Suprapubic skin (tissue), 4 donors: ENCODE data around the gene CCDC150. TPM values are rescaled to one million over a fixed set of nuclear protein-coding genes. Genes with fewer than 3 reads are reported as not detected.
"Not testable (repeated sequence)": the region's sequence is repeated elsewhere in the genome, so short reads cannot be mapped to it uniquely, and the experiment has no call there.

Experiments
- DNase-seq, 2 donors: peaks; one replicate each; pipeline ENCODE4 v3.0.0-alpha.2; 2019; ENCODE audit warnings: low spot score in 2 of 2
- H3K27ac ChIP-seq: fragments of 200-600 bp; sonication (generic); one replicate; pipeline ENCODE4 v1.5.1; 2019
- H3K27me3 ChIP-seq: fragments of 200-600 bp; sonication (generic); one replicate; pipeline ENCODE4 v1.5.1; 2019
- H3K36me3 ChIP-seq: fragments of 200-600 bp; sonication (generic); one replicate; pipeline ENCODE4 v1.5.1; 2019
- H3K4me1 ChIP-seq: fragments of 200-600 bp; sonication (generic); one replicate; pipeline ENCODE4 v1.5.1; 2019
- H3K4me3 ChIP-seq: fragments of 200-600 bp; sonication (generic); one replicate; pipeline ENCODE4 v1.5.1; 2019; ENCODE audit warnings: mild to moderate bottlenecking
- H3K9me3 ChIP-seq: fragments of 200-600 bp; sonication (generic); one replicate; pipeline ENCODE4 v1.5.1; 2019
- CTCF ChIP-seq, 2 donors: fragments of 200-600 bp in 1 of 2; fragments of 450-650 bp in 1 of 2; sonication (generic) in 1 of 2; IDR thresholded peaks; one replicate each; pipeline ENCODE4 v1.5.1; 2016 to 2019; ENCODE audit warnings: antibody characterized with exemption in 2 of 2, mild to moderate bottlenecking in 1 of 2, moderate library complexity in 1 of 2
- EP300 ChIP-seq: sonication (generic); formaldehyde crosslinking; IDR thresholded peaks from one replicate; pipeline ENCODE4 v1.6.1; 2017; ENCODE audit warnings: antibody characterized with exemption
- POLR2A ChIP-seq, 2 donors: fragments of 450-650 bp; IDR thresholded peaks; one replicate each; pipeline ENCODE4 v1.6.1; 2017; ENCODE audit warnings: antibody characterized with exemption in 2 of 2, mild to moderate bottlenecking in 2 of 2, moderate library complexity in 2 of 2
- POLR2AphosphoS5 ChIP-seq, 3 donors: sonication (generic); formaldehyde crosslinking; IDR thresholded peaks; one replicate each; pipeline ENCODE4 v1.6.1; 2017; ENCODE audit warnings: antibody characterized with exemption in 3 of 3
- WGBS: methylation state at CpG from one replicate; pipeline ENCODE4 v1.1.5; 2018; 5-methylcytosine and 5-hydroxymethylcytosine counted together
- total RNA-seq, 4 donors: library from RNA; depleted of rRNA; stranded (reverse); fragments of >200 nt; gene quantifications; one replicate each; pipeline ENCODE4 v1.1.0, GENCODE V29; 2016

The CCDC150 gene
- total RNA-seq, 4 donors from 2014 or later = 2.0 to 6.7 (median 3.1) TPM

- peak in 1 of 2 donors; percentile 64 for DNase-seq
- Histone ChIP-seq H3K27ac (no peak overlapping the region), H3K27me3 (peaks cover under 1% of the 10 kb centered on the region), H3K4me1 (peaks cover 9% of the 10 kb centered on the region), H3K9me3 (no peaks in the 10 kb centered on the region), H3K36me3 (no peaks in the 10 kb centered on the region), H3K4me3 (no peak overlapping the region)
- WGBS = 49% methylated on average over 13 of the region's 13 CpGs
- TF ChIP-seq POLR2AphosphoS5 (IDR thresholded peaks at IDR 0.05) = no peak
- no peak for TF ChIP-seq POLR2A (IDR thresholded peaks at IDR 0.05)
- TF ChIP-seq EP300 = no peak
- TF ChIP-seq CTCF (IDR thresholded peaks at IDR 0.05) = no peak
Measured at GRCh38 chr2:196601430-196602306, 37.8 kb upstream of the CCDC150 start.

DNA sequence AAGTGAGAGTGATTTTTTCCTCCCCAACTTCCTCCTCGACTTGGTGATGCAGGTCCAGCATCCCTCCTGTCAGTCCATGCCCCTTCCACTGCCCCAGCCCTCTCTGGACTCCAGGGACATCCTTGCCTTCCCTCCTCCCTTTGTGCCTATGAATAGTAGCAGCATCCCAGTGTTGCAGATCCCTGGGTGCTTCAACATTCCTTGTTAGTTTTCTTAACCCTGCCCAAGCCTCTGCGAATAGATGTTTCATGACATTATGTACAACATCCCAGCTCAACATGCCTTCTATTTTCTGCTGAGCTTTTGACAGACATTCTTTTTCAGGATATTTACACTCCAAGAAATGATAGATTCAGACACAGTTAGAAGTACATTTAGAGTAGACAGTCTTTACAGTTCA lies 35.3 kb upstream of the CCDC150 start:
- no peak for DNase-seq
- 87% methylated on average over 2 of the region's 2 CpGs for WGBS
- H3K27me3 ChIP-seq = no peaks in the 10 kb centered on the region
- peaks cover 9% of the 10 kb centered on the region for H3K4me1 ChIP-seq
- H3K9me3 ChIP-seq = no peaks in the 10 kb centered on the region
- no peaks in the 10 kb centered on the region for H3K36me3 ChIP-seq
- TF ChIP-seq CTCF (IDR thresholded peaks at IDR 0.05) (no peak), POLR2AphosphoS5 (IDR thresholded peaks at IDR 0.05) (no peak), EP300 (no peak), POLR2A (IDR thresholded peaks at IDR 0.05) (no peak)
- no peak overlapping the region for H3K4me3 ChIP-seq
- H3K27ac ChIP-seq = no peak overlapping the region

GRCh38 chr2:196606516-196606915 lies 33.0 kb upstream of the CCDC150 start:
- Histone ChIP-seq H3K4me3 (no peak overlapping the region), H3K27ac (no peak overlapping the region), H3K27me3 (no peaks in the 10 kb centered on the region), H3K9me3 (no peaks in the 10 kb centered on the region), H3K36me3 (no peaks in the 10 kb centered on the region), H3K4me1 (peaks cover 6% of the 10 kb centered on the region)
- no peak for DNase-seq
- WGBS = 80% methylated on average over 3 of the region's 3 CpGs
- TF ChIP-seq POLR2AphosphoS5 (IDR thresholded peaks at IDR 0.05) (no peak), EP300 (no peak), CTCF (IDR thresholded peaks at IDR 0.05) (no peak), POLR2A (IDR thresholded peaks at IDR 0.05) (no peak)

GRCh38 chr2:196607073-196607472 lies 32.4 kb upstream of the CCDC150 start:
- H3K27ac ChIP-seq = no peak overlapping the region
- WGBS = 43% methylated on average over 3 of the region's 3 CpGs
- DNase-seq = no peak

GRCh38 chr2:196607896-196608295 lies 31.6 kb upstream of the CCDC150 start:
- not testable (repeated sequence) for H3K27me3 ChIP-seq, H3K36me3 ChIP-seq, H3K9me3 ChIP-seq, H3K27ac ChIP-seq, DNase-seq, H3K4me1 ChIP-seq, H3K4me3 ChIP-seq
- WGBS = 73% methylated on average over 5 of the region's 5 CpGs

More at GRCh38 chr2:196607073-196607472, 32.4 kb upstream of the CCDC150 start:
- TF ChIP-seq POLR2AphosphoS5 (IDR thresholded peaks at IDR 0.05) = no peak
- no peak for TF ChIP-seq EP300
- TF ChIP-seq CTCF (IDR thresholded peaks at IDR 0.05) = no peak
- TF ChIP-seq POLR2A (IDR thresholded peaks at IDR 0.05) = no peak
- H3K9me3 ChIP-seq = no peaks in the 10 kb centered on the region
- no peaks in the 10 kb centered on the region for H3K36me3 ChIP-seq
- H3K4me3 ChIP-seq = no peak overlapping the region
- H3K27me3 ChIP-seq = no peaks in the 10 kb centered on the region
- H3K4me1 ChIP-seq = peaks cover under 1% of the 10 kb centered on the region
